SK-N-SH (cell line): Measurements from ENCODE around the gene IL9R.

Experiments
- CTCF ChIP-seq: fragments of 200-600 bp; sonication (generic); IDR thresholded peaks from 2 replicates; pipeline ENCODE4 v1.6.1; 2017; ENCODE audit warnings: antibody characterized with exemption, mild to moderate bottlenecking, moderate library complexity
- ELF1 ChIP-seq: IDR thresholded peaks from 2 replicates; pipeline ENCODE4 v1.4.0; 2012
- EP300 ChIP-seq, 2 experiments: IDR thresholded peaks; 2 replicates each; pipeline versions ENCODE4 v1.4.0 to v1.6.1; 2012; ENCODE audit warnings: borderline replicate concordance in 1 of 2, low read depth in 1 of 2, low read length in 1 of 2
- FOXM1 ChIP-seq: IDR thresholded peaks from 2 replicates; pipeline ENCODE4 v1.4.0; 2012; ENCODE audit warnings: low read depth, mild to moderate bottlenecking
- MXI1 ChIP-seq: IDR thresholded peaks from 2 replicates; pipeline ENCODE4 v1.6.1; 2012; ENCODE audit warnings: mild to moderate bottlenecking, low read depth, low read length, improper control_type of control experiment
- POLR2AphosphoS5 ChIP-seq: IDR thresholded peaks from 2 replicates; pipeline ENCODE4 v1.6.1; 2012; ENCODE audit warnings: low read depth, low read length
- SIN3A ChIP-seq: IDR thresholded peaks from 2 replicates; pipeline ENCODE4 v1.6.1; 2012; ENCODE audit warnings: low read depth, mild to moderate bottlenecking, low read length, moderate library complexity, borderline replicate concordance
- SMC3 ChIP-seq: IDR thresholded peaks from 2 replicates; pipeline ENCODE4 v1.6.1; 2012; ENCODE audit warnings: low read depth, low read length, improper control_type of control experiment
- USF1 ChIP-seq: IDR thresholded peaks from 2 replicates; pipeline ENCODE4 v1.4.0; 2012; ENCODE audit warnings: low read depth, borderline replicate concordance
- YY1 ChIP-seq: IDR thresholded peaks from 2 replicates; pipeline ENCODE4 v1.4.0; 2012; ENCODE audit warnings: low read depth, mild to moderate bottlenecking
- TF ChIP-seq, protein P1 (sequence below): fragments of 150-350 bp; IDR thresholded peaks from 2 replicates; pipeline ENCODE4 v1.6.1; 2017; ENCODE audit warnings: antibody characterized with exemption, low read length, low read depth, borderline replicate concordance
- TF ChIP-seq, protein P2 (sequence below): fragments of 150-350 bp; IDR thresholded peaks from 2 replicates; pipeline ENCODE4 v1.6.1; 2016; ENCODE audit warnings: mild to moderate bottlenecking, low read depth, low read length

GRCh38 chrX:156001667-156002021 lies 4.1 kb downstream of the IL9R start:
- no peak for TF ChIP-seq EP300 (IDR thresholded peaks at IDR 0.05; ENCODE audit: borderline replicate concordance in 1 of 2, low read depth in 1 of 2, low read length in 1 of 2)
- TF ChIP-seq CTCF: no peak
- no peak for TF ChIP-seq POLR2AphosphoS5
- TF ChIP-seq FOXM1: no peak
- TF ChIP-seq ELF1: no peak
- TF ChIP-seq USF1: no peak
- TF ChIP-seq MXI1: no peak
- TF ChIP-seq YY1: no peak
- TF ChIP-seq, protein P1, sequence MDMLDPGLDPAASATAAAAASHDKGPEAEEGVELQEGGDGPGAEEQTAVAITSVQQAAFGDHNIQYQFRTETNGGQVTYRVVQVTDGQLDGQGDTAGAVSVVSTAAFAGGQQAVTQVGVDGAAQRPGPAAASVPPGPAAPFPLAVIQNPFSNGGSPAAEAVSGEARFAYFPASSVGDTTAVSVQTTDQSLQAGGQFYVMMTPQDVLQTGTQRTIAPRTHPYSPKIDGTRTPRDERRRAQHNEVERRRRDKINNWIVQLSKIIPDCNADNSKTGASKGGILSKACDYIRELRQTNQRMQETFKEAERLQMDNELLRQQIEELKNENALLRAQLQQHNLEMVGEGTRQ: no peak
- no peak for TF ChIP-seq SMC3
- no peak for TF ChIP-seq SIN3A
- TF ChIP-seq, protein P2, sequence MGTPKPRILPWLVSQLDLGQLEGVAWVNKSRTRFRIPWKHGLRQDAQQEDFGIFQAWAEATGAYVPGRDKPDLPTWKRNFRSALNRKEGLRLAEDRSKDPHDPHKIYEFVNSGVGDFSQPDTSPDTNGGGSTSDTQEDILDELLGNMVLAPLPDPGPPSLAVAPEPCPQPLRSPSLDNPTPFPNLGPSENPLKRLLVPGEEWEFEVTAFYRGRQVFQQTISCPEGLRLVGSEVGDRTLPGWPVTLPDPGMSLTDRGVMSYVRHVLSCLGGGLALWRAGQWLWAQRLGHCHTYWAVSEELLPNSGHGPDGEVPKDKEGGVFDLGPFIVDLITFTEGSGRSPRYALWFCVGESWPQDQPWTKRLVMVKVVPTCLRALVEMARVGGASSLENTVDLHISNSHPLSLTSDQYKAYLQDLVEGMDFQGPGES: no peak
